Measurements from ENCODE around the gene DTX3L. TPM values are rescaled to one million over a fixed set of nuclear protein-coding genes. Genes with fewer than 3 reads are reported as not detected.

The DTX3L gene
- total and polyA plus RNA-seq, 2 of the 8 experiments (the other 6 are each of a cell fraction or from before 2014, with no cell fraction given), result 1.7 to 11.3 TPM

DNA sequence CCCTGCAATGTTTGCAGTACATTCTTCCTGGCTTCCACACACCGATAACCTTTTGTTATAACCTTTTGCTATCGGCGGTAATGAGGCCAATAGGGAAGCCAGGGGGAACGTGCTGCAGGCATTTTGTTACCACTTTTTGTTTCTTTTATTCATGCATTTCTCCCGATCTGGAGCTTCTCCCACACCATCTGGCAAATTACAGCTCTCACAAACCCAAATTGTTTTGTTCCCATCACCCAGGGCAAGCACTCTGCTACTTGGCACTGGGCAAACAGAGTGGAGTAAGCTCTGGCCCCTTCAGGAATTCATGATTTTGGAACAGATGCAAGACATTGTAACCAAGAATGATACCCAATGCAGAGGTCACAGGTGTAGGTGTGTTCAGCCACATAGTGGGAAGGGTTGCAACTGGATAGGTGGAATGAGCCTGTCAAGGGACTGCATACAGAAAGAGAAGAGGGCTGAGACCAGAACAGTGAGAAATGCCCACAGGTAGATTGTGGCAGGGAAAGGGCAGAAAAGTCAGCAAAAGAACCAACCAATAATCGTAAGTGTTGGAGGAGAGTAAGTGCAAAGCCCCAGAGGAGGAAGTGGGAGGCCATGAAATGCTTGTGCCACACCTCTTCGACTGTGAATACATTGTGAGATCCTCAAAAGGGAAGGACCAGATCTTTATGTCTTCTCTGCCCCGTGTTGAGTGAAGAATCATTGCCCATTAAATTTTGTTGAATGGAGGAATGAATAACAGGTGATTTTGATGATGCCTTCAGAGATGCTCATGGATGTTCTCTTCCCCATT, 59.1 kb downstream of the DTX3L start (continued):
- no peak for TF ChIP-seq EP300 (IDR thresholded peaks at IDR 0.05; ENCODE audit: borderline replicate concordance in 1 of 2, low read depth in 2 of 2, low read length in 2 of 2)

Other genes with a start within 250 kb of the DTX3L start
- not detected in 2 replicates for gene CSTA, start 239.1 kb upstream of the DTX3L start, total RNA-seq (2021; fragmentation: NEBNext Ultra II Directional; extraction: Animal tissue kit (Norgen Biotek cat#: 25700))
- not detected in 2 replicates for gene CSTA, start 239.1 kb upstream of the DTX3L start, polyA plus RNA-seq (2011; rRNA removed)
- gene MIX23, start 181.1 kb upstream of the DTX3L start, total RNA-seq (2021; fragmentation: NEBNext Ultra II Directional; extraction: Animal tissue kit (Norgen Biotek cat#: 25700)), result 69.6 and 90.1 TPM in 2 replicates
- 10.9 and 22.1 TPM in 2 replicates for gene MIX23, start 181.1 kb upstream of the DTX3L start, polyA plus RNA-seq (2011; rRNA removed)
- 54.1 and 59.7 TPM in 2 replicates for gene FAM162A, start 180.2 kb upstream of the DTX3L start, total RNA-seq (2021; fragmentation: NEBNext Ultra II Directional; extraction: Animal tissue kit (Norgen Biotek cat#: 25700))
- 21.0 and 38.2 TPM in 2 replicates for gene FAM162A, start 180.2 kb upstream of the DTX3L start, polyA plus RNA-seq (2011; rRNA removed)
- 2.7 and 3.5 TPM in 2 replicates for gene WDR5B, start 148.3 kb upstream of the DTX3L start, total RNA-seq (2021; fragmentation: NEBNext Ultra II Directional; extraction: Animal tissue kit (Norgen Biotek cat#: 25700))
- 1.4 and 1.9 TPM in 2 replicates for gene WDR5B, start 148.3 kb upstream of the DTX3L start, polyA plus RNA-seq (2011; rRNA removed)
- 59.0 and 63.0 TPM in 2 replicates for gene KPNA1, start 49.4 kb upstream of the DTX3L start, total RNA-seq (2021; fragmentation: NEBNext Ultra II Directional; extraction: Animal tissue kit (Norgen Biotek cat#: 25700))
- gene KPNA1, start 49.4 kb upstream of the DTX3L start, polyA plus RNA-seq (2011; rRNA removed), result 12.2 and 14.8 TPM in 2 replicates
- 3.4 and 3.7 TPM in 2 replicates for gene PARP9, start within 50 bp of the DTX3L start, total RNA-seq (2021; fragmentation: NEBNext Ultra II Directional; extraction: Animal tissue kit (Norgen Biotek cat#: 25700))
- gene PARP9, start within 50 bp of the DTX3L start, polyA plus RNA-seq (2011; rRNA removed), result 1.9 and 4.5 TPM in 2 replicates
- gene PARP15, start 13.3 kb downstream of the DTX3L start, total RNA-seq (2021; fragmentation: NEBNext Ultra II Directional; extraction: Animal tissue kit (Norgen Biotek cat#: 25700)), result 0.21 and 0.37 TPM in 2 replicates
- gene PARP15, start 13.3 kb downstream of the DTX3L start, polyA plus RNA-seq (2011; rRNA removed), result 0.33 and 0.45 TPM in 2 replicates
- gene PARP14, start 116.5 kb downstream of the DTX3L start, total RNA-seq (2021; fragmentation: NEBNext Ultra II Directional; extraction: Animal tissue kit (Norgen Biotek cat#: 25700)), result 15.9 and 17.6 TPM in 2 replicates
- gene PARP14, start 116.5 kb downstream of the DTX3L start, polyA plus RNA-seq (2011; rRNA removed), result 8.2 and 12.6 TPM in 2 replicates
- gene HSPBAP1, start 229.5 kb downstream of the DTX3L start, total RNA-seq (2021; fragmentation: NEBNext Ultra II Directional; extraction: Animal tissue kit (Norgen Biotek cat#: 25700)), result 8.3 and 8.7 TPM in 2 replicates
- gene HSPBAP1, start 229.5 kb downstream of the DTX3L start, polyA plus RNA-seq (2011; rRNA removed), result 3.8 and 7.5 TPM in 2 replicates
- 10.2 and 10.5 TPM in 2 replicates for gene SLC49A4, start 230.7 kb downstream of the DTX3L start, total RNA-seq (2021; fragmentation: NEBNext Ultra II Directional; extraction: Animal tissue kit (Norgen Biotek cat#: 25700))
- gene SLC49A4, start 230.7 kb downstream of the DTX3L start, polyA plus RNA-seq (2011; rRNA removed), result 5.5 and 9.5 TPM in 2 replicates